SU-DHL-6 (cell line): Measurements from ENCODE around the gene EPO.
"Not testable (repeated sequence)": the region's sequence is repeated elsewhere in the genome, so short reads cannot be mapped to it uniquely, and the experiment has no call there.

Experiments
- H2AFZ ChIP-seq: fragments of 200-600 bp; sonication (generic); 2 replicates; pipeline ENCODE4 v1.6.1; 2014; ENCODE audit warnings: low read depth, mild to moderate bottlenecking, moderate library complexity, mixed read lengths, antibody characterized with exemption, low read length; ENCODE audit not compliant: severe bottlenecking
- H3F3A ChIP-seq: fragments of 200-600 bp; shearing (Covaris generic); 2 replicates; pipeline ENCODE4 v1.6.0; 2016; ENCODE audit warnings: antibody characterized with exemption, mild to moderate bottlenecking; ENCODE audit not compliant: insufficient read depth
- H3K27ac ChIP-seq: fragments of 200-600 bp; sonication (generic); 2 replicates; pipeline ENCODE4 v1.5.1; 2016; ENCODE audit warnings: low read depth, mild to moderate bottlenecking, low read length, moderate library complexity, mixed read lengths
- H3K27me3 ChIP-seq: fragments of 200-600 bp; sonication (generic), shearing (Covaris generic); 2 replicates; pipeline ENCODE4 v1.6.0; 2014; ENCODE audit warnings: mild to moderate bottlenecking, low read length
- H3K36me3 ChIP-seq: fragments of 200-600 bp; sonication (generic); 2 replicates; pipeline ENCODE4 v1.6.1; 2014; ENCODE audit warnings: mild to moderate bottlenecking, low read length, mixed read lengths
- H3K4me2 ChIP-seq: fragments of 300-600, 200-600 bp; shearing (Covaris generic), sonication (generic); 2 replicates; pipeline ENCODE4 v1.6.0; 2014; ENCODE audit warnings: low read length, low read depth, mild to moderate bottlenecking; ENCODE audit not compliant: poor library complexity, severe bottlenecking
- H3K4me3 ChIP-seq: fragments of 200-600 bp; sonication (generic); 2 replicates; pipeline ENCODE4 v1.5.1; 2014; ENCODE audit warnings: antibody characterized with exemption, low read length, mild to moderate bottlenecking, mixed read lengths; ENCODE audit not compliant: insufficient read depth, poor library complexity, severe bottlenecking
- H3K79me2 ChIP-seq: fragments of 200-600 bp; sonication (generic); 2 replicates; pipeline ENCODE4 v1.6.1; 2014; ENCODE audit warnings: mild to moderate bottlenecking, low read length, moderate library complexity; ENCODE audit not compliant: insufficient read depth
- H3K9ac ChIP-seq: fragments of 200-600 bp; sonication (generic); 2 replicates; pipeline ENCODE4 v1.7.0; 2014; ENCODE audit warnings: mild to moderate bottlenecking, low read length
- H3K9me2 ChIP-seq: fragments of 200-600 bp; sonication (generic); replicated peaks from 2 replicates; pipeline ENCODE4 v1.6.1; 2014; ENCODE audit warnings: low read length; ENCODE audit not compliant: insufficient read depth
- H3K9me3 ChIP-seq: fragments of 200-600 bp; sonication (generic); 2 replicates; pipeline ENCODE4 v1.6.1; 2014; ENCODE audit warnings: low read length, mixed read lengths; ENCODE audit not compliant: insufficient read depth
- H4K20me1 ChIP-seq: fragments of 200-600 bp; sonication (generic); 2 replicates; pipeline ENCODE4 v1.6.1; 2014; ENCODE audit warnings: low read depth, mild to moderate bottlenecking, antibody characterized with exemption, low read length, moderate library complexity, mixed read lengths
- CTCF ChIP-seq: fragments of 200-600 bp; sonication (generic); IDR thresholded peaks from one replicate; pipeline ENCODE4 v1.5.1; 2017; ENCODE audit warnings: antibody characterized with exemption, mild to moderate bottlenecking, low read length, moderate library complexity; ENCODE audit not compliant: insufficient read depth, poor library complexity, severe bottlenecking
- EZH2phosphoT487 ChIP-seq: fragments of 200-600 bp; sonication (generic), shearing (Covaris generic); conservative IDR thresholded peaks from 2 replicates; pipeline ENCODE4 v1.6.1; 2018; ENCODE audit warnings: mild to moderate bottlenecking, antibody characterized with exemption, low read length, moderate library complexity, mixed read lengths

EPO gene

GRCh38 chr7:100745184-100745583, 24.9 kb downstream of the EPO start:
- H4K20me1 ChIP-seq, result no peaks in the 10 kb centered on the region
- no peak overlapping the region for H3K4me3 ChIP-seq
- TF ChIP-seq EZH2phosphoT487 (no peak), CTCF (no peak)
- H3K9ac ChIP-seq, result no peak overlapping the region
- H3K79me2 ChIP-seq, result no peaks in the 10 kb centered on the region
- H3K27me3 ChIP-seq, result no peaks in the 10 kb centered on the region
- H3K36me3 ChIP-seq, result no peaks in the 10 kb centered on the region
- no peaks in the 10 kb centered on the region for H3K9me2 ChIP-seq
- H3F3A ChIP-seq, result no peaks in the 10 kb centered on the region
- H3K9me3 ChIP-seq, result no peaks in the 10 kb centered on the region
- no peak overlapping the region for H3K4me2 ChIP-seq
- H3K27ac ChIP-seq, result no peak overlapping the region
- H2AFZ ChIP-seq, result no peak overlapping the region

GRCh38 chr7:100752994-100753393, 32.7 kb downstream of the EPO start:
- H4K20me1 ChIP-seq, result no peaks in the 10 kb centered on the region
- H3K27ac ChIP-seq, result no peak overlapping the region
- H3K9me3 ChIP-seq, result no peaks in the 10 kb centered on the region
- no peak overlapping the region for H3K9ac ChIP-seq
- no peak overlapping the region for H2AFZ ChIP-seq
- TF ChIP-seq EZH2phosphoT487, result no peak
- H3K4me2 ChIP-seq, result no peak overlapping the region
- no peaks in the 10 kb centered on the region for H3K36me3 ChIP-seq
- H3K4me3 ChIP-seq, result no peak overlapping the region
- H3K27me3 ChIP-seq, result no peaks in the 10 kb centered on the region
- no peaks in the 10 kb centered on the region for H3K9me2 ChIP-seq
- H3K79me2 ChIP-seq, result no peaks in the 10 kb centered on the region
- H3F3A ChIP-seq, result no peaks in the 10 kb centered on the region

GRCh38 chr7:100753750-100754149, 33.5 kb downstream of the EPO start:
- no peaks in the 10 kb centered on the region for H3K36me3 ChIP-seq
- no peaks in the 10 kb centered on the region for H3K9me3 ChIP-seq
- no peaks in the 10 kb centered on the region for H4K20me1 ChIP-seq
- TF ChIP-seq CTCF, result no peak
- no peak for TF ChIP-seq EZH2phosphoT487
- H3K27ac ChIP-seq, result no peak overlapping the region
- H3K4me2 ChIP-seq, result no peak overlapping the region
- H2AFZ ChIP-seq, result no peak overlapping the region
- no peak overlapping the region for H3K9ac ChIP-seq
- H3K79me2 ChIP-seq, result no peaks in the 10 kb centered on the region
- no peak overlapping the region for H3K4me3 ChIP-seq
- no peaks in the 10 kb centered on the region for H3F3A ChIP-seq
- no peaks in the 10 kb centered on the region for H3K9me2 ChIP-seq
- no peaks in the 10 kb centered on the region for H3K27me3 ChIP-seq

DNA sequence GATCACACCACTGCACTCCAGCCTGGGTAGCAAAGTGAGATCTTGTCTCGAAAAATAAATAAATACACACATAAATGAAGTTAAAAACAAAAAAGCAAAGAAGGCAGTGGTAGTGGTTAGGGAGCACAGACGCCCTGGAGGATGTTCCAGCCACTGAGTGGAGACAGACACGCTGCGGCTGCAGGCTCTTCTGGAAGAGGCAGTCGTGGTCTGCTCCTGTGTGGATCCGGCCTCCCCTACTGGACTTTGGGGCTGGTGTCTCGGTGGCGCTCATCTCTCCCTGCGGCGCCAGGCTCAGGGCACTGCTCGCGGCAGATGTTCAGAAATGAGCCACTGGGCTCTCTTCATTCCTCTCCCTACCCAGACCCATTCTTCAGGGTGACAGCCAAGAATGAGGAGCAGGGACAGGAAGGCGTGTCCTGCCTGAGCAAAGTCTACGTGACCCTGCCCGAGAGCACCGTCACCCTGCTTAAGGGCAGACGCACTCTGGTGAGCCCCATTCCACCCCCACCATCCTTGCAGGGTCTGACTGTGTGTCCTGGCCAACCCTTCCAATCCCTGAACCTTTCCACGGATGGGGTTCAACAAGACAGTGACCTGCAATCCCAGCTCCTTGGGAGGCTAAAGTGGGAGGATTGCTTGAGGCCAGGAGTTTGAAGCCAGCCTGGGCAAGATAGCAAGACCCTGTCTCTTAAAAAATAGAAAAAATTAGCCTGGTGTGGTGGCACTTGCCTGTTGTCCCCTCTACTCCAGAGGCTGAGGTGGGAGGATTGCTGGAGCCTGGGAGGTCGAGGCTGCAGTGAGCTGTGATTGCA, 39.3 kb downstream of the EPO start:
- no peak overlapping the region for H3K4me2 ChIP-seq
- H3K4me3 ChIP-seq, result no peak overlapping the region
- H4K20me1 ChIP-seq, result no peaks in the 10 kb centered on the region
- H3K36me3 ChIP-seq, result no peaks in the 10 kb centered on the region
- no peaks in the 10 kb centered on the region for H3K9me2 ChIP-seq
- TF ChIP-seq CTCF, result no peak
- TF ChIP-seq EZH2phosphoT487, result no peak
- H3K79me2 ChIP-seq, result no peaks in the 10 kb centered on the region
- no peaks in the 10 kb centered on the region for H3F3A ChIP-seq
- no peak overlapping the region for H3K27ac ChIP-seq
- no peaks in the 10 kb centered on the region for H3K9me3 ChIP-seq
- H3K9ac ChIP-seq, result no peak overlapping the region
- no peaks in the 10 kb centered on the region for H3K27me3 ChIP-seq
- H2AFZ ChIP-seq, result no peak overlapping the region

- not testable (repeated sequence) for H3K27me3 ChIP-seq, H3K4me2 ChIP-seq, H2AFZ ChIP-seq, H3K79me2 ChIP-seq, H3K4me3 ChIP-seq, H3K9me2 ChIP-seq, H3K27ac ChIP-seq, H3F3A ChIP-seq, H3K9ac ChIP-seq, H3K9me3 ChIP-seq, H4K20me1 ChIP-seq, H3K36me3 ChIP-seq
Measured at GRCh38 chr7:100762841-100763240, 42.6 kb downstream of the EPO start.
